Endothelial cell of umbilical vein (primary cell): ENCODE data around the gene E2F2. TPM values are rescaled to one million over a fixed set of nuclear protein-coding genes. Genes with fewer than 3 reads are reported as not detected.

Source experiments
- BruUV-seq: library from RNA; stranded (reverse); fragments of 400-500 nt; replicated peaks from 2 replicates; lab custom pipeline; 2021; lab: Mats Ljungman, UMichigan
- CTCF ChIA-PET: fragments of 300-600, 350-600 bp; sonication (Branson Sonifier 250); formaldehyde crosslinking; loops from one replicate; lab custom pipeline; 2021; ENCODE audit warnings: antibody characterized with exemption, inconsistent platforms; lab: Charles Lee
- POLR2A ChIA-PET: fragments of 300-600, 350-600 bp; sonication (Branson Sonifier 250); formaldehyde crosslinking; loops from one replicate; lab custom pipeline; 2021; ENCODE audit warnings: antibody characterized with exemption, inconsistent platforms; lab: Charles Lee
- DNase-seq: peaks from one replicate; pipeline ENCODE4 v3.0.0-alpha.2; 2011; ENCODE audit warnings: low read depth, low spot score
- FAIRE-seq: peaks from 2 replicates; lab custom pipeline; 2011; peaks lifted over from hg19 to GRCh38; lab: Jason Lieb, UNC
- H2AFZ ChIP-seq: 2 replicates; pipeline ENCODE4 v1.6.0; 2012; ENCODE audit warnings: low read depth, low read length, control low read depth, inconsistent platforms
- H3K27ac ChIP-seq: 2 replicates; pipeline ENCODE4 v1.5.1; 2011; ENCODE audit warnings: low read depth, mild to moderate bottlenecking, control low read depth, low read length, moderate library complexity; ENCODE audit not compliant: insufficient read depth
- H3K27me3 ChIP-seq, 2 experiments: 2 replicates each; pipeline versions ENCODE4 v1.6.0 to v1.6.1; 2011; ENCODE audit warnings: low read length in 2 of 2, mixed read lengths in 1 of 2; ENCODE audit not compliant: control insufficient read depth in 2 of 2, insufficient read depth in 2 of 2
- H3K36me3 ChIP-seq, 2 experiments: 2 replicates in 1 of 2; 3 replicates in 1 of 2; pipeline ENCODE4 v1.5.1; 2011; ENCODE audit warnings: low read length in 2 of 2, mild to moderate bottlenecking in 1 of 2, moderate library complexity in 1 of 2; ENCODE audit not compliant: control insufficient read depth in 2 of 2, insufficient read depth in 2 of 2; ENCODE audit errors: extremely low read depth in 1 of 2
- H3K4me1 ChIP-seq: 3 replicates; pipeline ENCODE4 v1.5.1; 2011; ENCODE audit warnings: mild to moderate bottlenecking, low read length; ENCODE audit not compliant: control insufficient read depth, insufficient read depth; ENCODE audit errors: extremely low read depth
- H3K4me2 ChIP-seq: 2 replicates; pipeline ENCODE4 v1.6.1; 2011; ENCODE audit warnings: low read length, control low read depth, mixed read lengths; ENCODE audit not compliant: insufficient read depth
- H3K4me3 ChIP-seq, 3 experiments: fragments of 200-600 bp in 1 of 3; sonication (generic), shearing (Covaris generic) in 1 of 3; replicated peaks in 1 of 3; 2 replicates each; pipeline ENCODE4 v1.5.1; 2011 to 2016; ENCODE audit warnings: control low read depth in 3 of 3, low read length in 3 of 3, mild to moderate bottlenecking in 2 of 3, inconsistent platforms in 1 of 3, low read depth in 1 of 3, moderate library complexity in 1 of 3; ENCODE audit not compliant: insufficient read depth in 1 of 3
- H3K79me2 ChIP-seq: 2 replicates; pipeline ENCODE4 v1.6.0; 2012; ENCODE audit warnings: low read length, inconsistent platforms; ENCODE audit not compliant: control insufficient read depth, insufficient read depth
- H3K9ac ChIP-seq: replicated peaks from 2 replicates; pipeline ENCODE3; 2011; ENCODE audit warnings: low read length, control low read depth; ENCODE audit not compliant: insufficient read depth; ENCODE audit errors: extremely low read depth
- H3K9me1 ChIP-seq: replicated peaks from 3 replicates; pipeline ENCODE4 v1.6.0; 2011; ENCODE audit warnings: mild to moderate bottlenecking, low read length; ENCODE audit not compliant: control insufficient read depth, insufficient read depth; ENCODE audit errors: extremely low read depth
- H3K9me3 ChIP-seq: replicated peaks from 2 replicates; pipeline ENCODE4 v1.5.1; 2012; ENCODE audit warnings: low read length, inconsistent platforms; ENCODE audit not compliant: control insufficient read depth, insufficient read depth
- H4K20me1 ChIP-seq: replicated peaks from 2 replicates; pipeline ENCODE3; 2011; ENCODE audit warnings: mild to moderate bottlenecking, low read length; ENCODE audit not compliant: control insufficient read depth, insufficient read depth; ENCODE audit errors: extremely low read depth
- FOS ChIP-seq: IDR thresholded peaks from 2 replicates; pipeline ENCODE4 v1.6.1; 2011; ENCODE audit warnings: mild to moderate bottlenecking, low read length, moderate library complexity, borderline replicate concordance; ENCODE audit not compliant: insufficient read depth
- GATA2 ChIP-seq: IDR thresholded peaks from 2 replicates; pipeline ENCODE4 v1.7.0; 2011; ENCODE audit warnings: low read depth, mild to moderate bottlenecking, moderate library complexity, mixed read lengths, low read length; ENCODE audit not compliant: insufficient read length, insufficient read depth
- MAX ChIP-seq: IDR thresholded peaks from 2 replicates; pipeline ENCODE4 v1.6.1; 2011; ENCODE audit not compliant: insufficient read depth, insufficient read length
- dilution Hi-C: fragments of 300-500 bp; cut with MboI; formaldehyde crosslinking; loops from one replicate; pipeline ENCODE4 v1.15.0; 2019; ENCODE audit warnings: low sequenced_read_pairs; ENCODE audit not compliant: extremely low pct_ligation_motif_present
- intact Hi-C: fragments of 100-400 bp; cut with micrococcal nuclease; formaldehyde crosslinking; loops from one replicate; pipeline ENCODE4 v1.10.0; 2022
- polyA plus RNA-seq, 4 experiments: library from polyadenylated mRNA; depleted of rRNA in 3 of 4; stranded (reverse) in 3 of 4; unstranded in 1 of 4; fragments of >200 nt; gene quantifications; 2 replicates each; pipeline versions ENCODE4 v1.2.1 to v1.2.3, GENCODE V29; 2011 to 2012; ENCODE audit warnings: missing spikeins in 1 of 4
- total RNA-seq: library from RNA; stranded (reverse); gene quantifications from 2 replicates; pipeline ENCODE4 v1.2.3, GENCODE V29; 2021
- TF ChIP-seq, protein P1 (sequence below), 2 donors: IDR thresholded peaks; 1 replicate in 1 of 2; 2 replicates in 1 of 2; pipeline ENCODE4 v1.5.1; 2011; ENCODE audit warnings: low read length in 2 of 2, mild to moderate bottlenecking in 2 of 2, moderate library complexity in 2 of 2, control low read depth in 1 of 2, inconsistent platforms in 1 of 2, low read depth in 1 of 2; ENCODE audit not compliant: insufficient read depth in 1 of 2; ENCODE audit errors: extremely low read depth in 1 of 2

Gene E2F2
- total and polyA plus RNA-seq, 2 donors (not counting 3 experiments of a cell fraction or from before 2014, with no cell fraction given), result 1.1 to 5.6 TPM

- POLR2A ChIA-PET, result interaction anchor here (0.6 to 1.1 kb wide), 3 partner anchors 20 to 1065 kb away, joined by 3 to 4 read pairs (median 4); partner anchors contain the start of gene ID3
- dilution Hi-C loops, result no loop called here
Observed at GRCh38 chr1:23539698-23540266, 8.7 kb upstream of the E2F2 start.

More at GRCh38 chr1:23539698-23540266, 8.7 kb upstream of the E2F2 start:
- intact Hi-C loops, result loop anchor here (1.0 to 10.0 kb wide), 4 partner anchors 42 to 563 kb away; partner anchors contain the start of genes HNRNPR and ZNF436
- Histone ChIP-seq H3K4me3 (no peak overlapping the region), H3K79me2 (no peaks in the 10 kb centered on the region), H3K27me3 (no peaks in the 10 kb centered on the region), H3K36me3 (no peaks in the 10 kb centered on the region), H3K27ac (no peak overlapping the region), H3K9ac (no peak overlapping the region), H3K4me2 (peak overlapping the region; percentile 55), H3K9me1 (no peaks in the 10 kb centered on the region), H3K9me3 (no peaks in the 10 kb centered on the region), H4K20me1 (no peaks in the 10 kb centered on the region), H2AFZ (peak overlapping the region; percentile 94), H3K4me1 (peaks cover 8% of the 10 kb centered on the region)
- TF ChIP-seq, protein P1, sequence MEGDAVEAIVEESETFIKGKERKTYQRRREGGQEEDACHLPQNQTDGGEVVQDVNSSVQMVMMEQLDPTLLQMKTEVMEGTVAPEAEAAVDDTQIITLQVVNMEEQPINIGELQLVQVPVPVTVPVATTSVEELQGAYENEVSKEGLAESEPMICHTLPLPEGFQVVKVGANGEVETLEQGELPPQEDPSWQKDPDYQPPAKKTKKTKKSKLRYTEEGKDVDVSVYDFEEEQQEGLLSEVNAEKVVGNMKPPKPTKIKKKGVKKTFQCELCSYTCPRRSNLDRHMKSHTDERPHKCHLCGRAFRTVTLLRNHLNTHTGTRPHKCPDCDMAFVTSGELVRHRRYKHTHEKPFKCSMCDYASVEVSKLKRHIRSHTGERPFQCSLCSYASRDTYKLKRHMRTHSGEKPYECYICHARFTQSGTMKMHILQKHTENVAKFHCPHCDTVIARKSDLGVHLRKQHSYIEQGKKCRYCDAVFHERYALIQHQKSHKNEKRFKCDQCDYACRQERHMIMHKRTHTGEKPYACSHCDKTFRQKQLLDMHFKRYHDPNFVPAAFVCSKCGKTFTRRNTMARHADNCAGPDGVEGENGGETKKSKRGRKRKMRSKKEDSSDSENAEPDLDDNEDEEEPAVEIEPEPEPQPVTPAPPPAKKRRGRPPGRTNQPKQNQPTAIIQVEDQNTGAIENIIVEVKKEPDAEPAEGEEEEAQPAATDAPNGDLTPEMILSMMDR (IDR thresholded peaks at IDR 0.05; ENCODE audit: extremely low read depth in 1 of 2, insufficient read depth in 1 of 2, low read depth in 1 of 2, low read length in 2 of 2), result peak; percentile 93
- TF ChIP-seq GATA2 (peak; percentile 99), FOS (no peak), MAX (no peak)
- peak; percentile 93 for FAIRE-seq
- CTCF ChIA-PET, result interaction anchor here (0.5 to 24.8 kb wide), 39 partner anchors 8 to 569 kb away, joined by 3 to 1069 read pairs (median 5); partner anchors contain the start of genes ASAP3, E2F2, HNRNPR and ZNF436
- peak; percentile 93 for DNase-seq
- no TSS peak for BruUV-seq
